Bronchial epithelial cell (primary cell): ENCODE results near the gene IPCEF1. TPM values are rescaled to one million over a fixed set of nuclear protein-coding genes. Genes with fewer than 3 reads are reported as not detected.

Source experiments
- DNase-seq: peaks from one replicate; pipeline ENCODE4 v3.0.0-alpha.2; 2010; ENCODE audit warnings: low read depth
- FAIRE-seq: peaks from 2 replicates; lab custom pipeline; 2011; peaks lifted over from hg19 to GRCh38; lab: Jason Lieb, UNC
- H3K27me3 ChIP-seq: 2 replicates; pipeline ENCODE4 v1.5.1; 2011; ENCODE audit warnings: low read length; ENCODE audit not compliant: control insufficient read depth, insufficient read depth
- H3K36me3 ChIP-seq: 2 replicates; pipeline ENCODE4 v1.5.1; 2011; ENCODE audit warnings: low read length; ENCODE audit not compliant: control insufficient read depth, insufficient read depth
- H3K4me3 ChIP-seq: 2 replicates; pipeline ENCODE4 v1.5.1; 2011; ENCODE audit warnings: mild to moderate bottlenecking, low read depth, low read length, control low read depth
- total RNA-seq: library from RNA; depleted of rRNA; stranded (reverse); fragments of >200 nt; gene quantifications from 2 replicates; pipeline ENCODE4 v1.2.1, GENCODE V29; 2014
- TF ChIP-seq, protein P1 (sequence below): IDR thresholded peaks from 2 replicates; pipeline ENCODE4 v1.5.1; 2011; ENCODE audit warnings: mild to moderate bottlenecking, moderate library complexity, low read length, control low read depth, inconsistent platforms; ENCODE audit not compliant: insufficient read depth, severe bottlenecking

The IPCEF1 gene
- total RNA-seq, 1 donor from 2014 or later: under 0.01 TPM

DNA sequence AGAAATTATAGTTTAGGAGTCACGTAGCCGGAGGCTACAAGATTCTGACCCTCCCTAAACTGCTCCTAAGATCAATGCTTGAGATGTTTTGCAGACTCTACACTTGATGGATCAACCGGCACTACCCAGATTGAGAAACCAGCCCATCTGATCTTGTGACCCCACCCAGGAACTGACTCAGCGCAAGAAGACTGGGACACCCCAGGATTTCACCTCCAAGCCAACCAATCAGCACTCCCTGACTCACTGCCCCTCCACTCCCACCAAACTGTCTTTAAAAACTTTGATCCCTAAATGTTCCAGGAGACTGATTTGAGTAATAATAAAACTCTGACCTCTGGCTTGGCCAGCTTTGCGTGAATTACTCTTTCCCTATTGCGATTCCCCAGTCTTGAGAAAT lies 217.8 kb downstream of the IPCEF1 start:
- no peak for FAIRE-seq
- Histone ChIP-seq H3K27me3 (no peaks in the 10 kb centered on the region), H3K4me3 (no peak overlapping the region), H3K36me3 (no peaks in the 10 kb centered on the region)
- DNase-seq: peak; percentile 48
- TF ChIP-seq, protein P1, sequence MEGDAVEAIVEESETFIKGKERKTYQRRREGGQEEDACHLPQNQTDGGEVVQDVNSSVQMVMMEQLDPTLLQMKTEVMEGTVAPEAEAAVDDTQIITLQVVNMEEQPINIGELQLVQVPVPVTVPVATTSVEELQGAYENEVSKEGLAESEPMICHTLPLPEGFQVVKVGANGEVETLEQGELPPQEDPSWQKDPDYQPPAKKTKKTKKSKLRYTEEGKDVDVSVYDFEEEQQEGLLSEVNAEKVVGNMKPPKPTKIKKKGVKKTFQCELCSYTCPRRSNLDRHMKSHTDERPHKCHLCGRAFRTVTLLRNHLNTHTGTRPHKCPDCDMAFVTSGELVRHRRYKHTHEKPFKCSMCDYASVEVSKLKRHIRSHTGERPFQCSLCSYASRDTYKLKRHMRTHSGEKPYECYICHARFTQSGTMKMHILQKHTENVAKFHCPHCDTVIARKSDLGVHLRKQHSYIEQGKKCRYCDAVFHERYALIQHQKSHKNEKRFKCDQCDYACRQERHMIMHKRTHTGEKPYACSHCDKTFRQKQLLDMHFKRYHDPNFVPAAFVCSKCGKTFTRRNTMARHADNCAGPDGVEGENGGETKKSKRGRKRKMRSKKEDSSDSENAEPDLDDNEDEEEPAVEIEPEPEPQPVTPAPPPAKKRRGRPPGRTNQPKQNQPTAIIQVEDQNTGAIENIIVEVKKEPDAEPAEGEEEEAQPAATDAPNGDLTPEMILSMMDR: no peak

DNA sequence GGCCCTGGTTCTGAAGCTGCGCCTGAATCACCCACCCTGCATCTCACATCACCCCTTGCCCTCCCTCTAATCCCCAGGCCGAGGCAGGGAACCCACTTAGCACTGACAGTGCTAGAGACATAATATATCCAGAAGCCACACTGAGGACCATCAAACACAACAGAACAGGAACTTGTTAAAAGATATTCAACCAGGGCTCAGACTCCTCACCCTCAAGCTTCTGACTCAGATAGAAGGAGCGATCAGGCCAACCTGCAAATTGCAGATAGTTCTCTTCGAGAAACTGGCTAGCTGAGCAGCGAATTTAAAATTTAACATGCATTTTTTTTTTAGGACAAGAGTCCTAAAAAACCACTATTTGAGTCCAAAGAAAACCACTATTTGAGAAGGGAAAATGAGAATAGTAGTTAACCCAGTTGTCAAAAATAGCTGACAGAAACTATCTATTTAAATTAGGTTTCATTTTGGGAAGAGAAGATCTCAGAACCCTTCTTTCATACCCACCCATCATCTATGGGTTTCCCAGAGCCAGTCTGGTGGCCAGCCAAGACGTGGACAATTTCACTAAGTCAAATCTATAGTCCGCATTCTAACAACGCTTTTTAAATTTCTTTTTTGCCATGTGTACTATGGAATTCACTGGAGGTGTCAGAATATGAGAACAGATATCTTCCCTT lies 222.0 kb downstream of the IPCEF1 start:
- no peak overlapping the region for H3K4me3 ChIP-seq
- no peaks in the 10 kb centered on the region for H3K36me3 ChIP-seq
- TF ChIP-seq, protein P1: no peak
- FAIRE-seq (no peak), DNase-seq (no peak)
- no peaks in the 10 kb centered on the region for H3K27me3 ChIP-seq

DNA sequence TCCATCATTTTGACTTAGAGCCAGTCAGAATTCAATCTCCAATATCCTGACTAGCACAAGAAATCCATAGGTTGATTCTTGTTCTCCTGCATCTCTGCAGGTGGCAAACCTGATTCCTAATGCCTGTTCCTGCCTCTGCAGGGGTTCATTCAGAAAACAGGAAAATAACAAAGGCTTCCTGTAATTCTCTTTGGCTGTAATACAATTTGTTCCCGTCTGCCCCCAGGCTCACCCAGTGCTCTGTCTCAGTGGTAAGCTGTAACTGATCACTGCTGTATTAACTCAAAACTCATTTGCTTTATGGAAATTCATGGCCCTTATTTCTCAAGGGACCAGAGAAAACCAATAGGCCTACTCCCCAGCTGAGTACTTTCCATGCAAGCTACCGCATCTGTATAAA lies 228.9 kb downstream of the IPCEF1 start:
- TF ChIP-seq, protein P1: no peak
- H3K4me3 ChIP-seq: no peak overlapping the region
- FAIRE-seq (no peak), DNase-seq (no peak)
- H3K27me3 ChIP-seq: no peaks in the 10 kb centered on the region
- H3K36me3 ChIP-seq: no peaks in the 10 kb centered on the region

DNA sequence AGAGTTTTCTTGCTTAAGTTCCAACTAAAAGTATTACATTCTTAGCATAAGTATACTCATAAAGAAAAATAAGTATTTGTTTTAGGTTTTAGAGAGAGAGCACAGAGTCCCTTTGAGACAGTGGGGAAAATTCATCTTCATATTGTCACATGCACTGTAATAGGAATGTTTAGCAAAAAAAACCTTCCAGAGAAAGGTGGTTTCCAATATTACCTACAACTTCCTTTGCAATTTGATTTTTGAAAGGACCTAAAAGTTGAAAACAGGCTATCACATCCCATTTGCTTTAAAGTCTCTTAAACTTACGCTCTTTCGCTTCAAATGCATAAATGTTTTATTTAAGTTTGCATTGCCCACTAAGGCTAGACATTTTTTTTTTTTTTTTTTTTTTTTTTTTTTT lies 231.2 kb downstream of the IPCEF1 start:
- Histone ChIP-seq H3K27me3 (no peaks in the 10 kb centered on the region), H3K36me3 (no peaks in the 10 kb centered on the region), H3K4me3 (no peak overlapping the region)
- TF ChIP-seq, protein P1: no peak
- FAIRE-seq (no peak), DNase-seq (no peak)

DNA sequence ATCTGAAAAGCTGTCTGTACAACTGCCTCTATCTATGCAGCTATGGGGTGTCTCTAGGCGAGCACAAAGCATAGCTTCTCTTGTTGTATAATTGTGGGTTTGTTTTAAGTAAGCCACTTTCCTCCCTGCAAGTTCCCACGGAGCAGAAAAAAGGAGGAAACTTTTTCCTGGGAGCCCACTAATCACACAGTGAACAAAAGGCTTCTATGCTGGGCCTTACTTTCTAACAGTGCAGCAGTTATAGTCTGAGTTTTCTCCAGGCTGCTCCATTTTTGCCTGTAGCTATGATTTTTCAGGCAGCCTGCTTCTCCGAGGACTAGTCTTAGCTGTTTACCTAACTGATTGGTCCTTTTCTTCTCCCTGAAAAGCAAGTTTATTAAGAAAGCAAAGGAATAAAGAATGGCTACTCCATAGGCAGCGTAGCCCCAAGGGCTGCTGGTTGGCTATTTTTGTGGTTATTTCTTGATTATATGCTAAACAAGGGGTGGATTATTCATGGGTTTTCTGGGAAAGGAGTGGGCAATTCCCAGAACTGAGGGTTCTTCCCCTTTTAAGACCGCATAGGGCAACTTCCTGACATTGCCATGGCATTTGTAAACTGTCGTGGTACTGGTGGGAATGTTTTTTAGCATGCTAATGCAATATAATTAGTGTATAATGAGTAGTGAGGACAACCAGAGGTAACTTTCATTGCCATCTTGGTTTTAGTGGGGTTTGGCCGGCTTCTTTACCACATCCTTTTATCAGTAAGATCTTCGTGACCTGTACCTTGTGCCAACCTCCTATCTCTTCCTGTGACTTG lies 233.2 kb downstream of the IPCEF1 start:
- FAIRE-seq (no peak), DNase-seq (no peak)
- H3K4me3 ChIP-seq: no peak overlapping the region
- H3K36me3 ChIP-seq: no peaks in the 10 kb centered on the region
- no peaks in the 10 kb centered on the region for H3K27me3 ChIP-seq
- TF ChIP-seq, protein P1: no peak
